NCI-H1694 (cell line): ENCODE results near the gene PKNOX2.
A peak's percentile ranks its signal among the peaks of the same experiment; 100 is the strongest.

Experiments used
- DNase-seq: peaks from one replicate; lab custom pipeline; 2025; lab: John Stamatoyannopoulos, UW

PKNOX2 gene, protein sequence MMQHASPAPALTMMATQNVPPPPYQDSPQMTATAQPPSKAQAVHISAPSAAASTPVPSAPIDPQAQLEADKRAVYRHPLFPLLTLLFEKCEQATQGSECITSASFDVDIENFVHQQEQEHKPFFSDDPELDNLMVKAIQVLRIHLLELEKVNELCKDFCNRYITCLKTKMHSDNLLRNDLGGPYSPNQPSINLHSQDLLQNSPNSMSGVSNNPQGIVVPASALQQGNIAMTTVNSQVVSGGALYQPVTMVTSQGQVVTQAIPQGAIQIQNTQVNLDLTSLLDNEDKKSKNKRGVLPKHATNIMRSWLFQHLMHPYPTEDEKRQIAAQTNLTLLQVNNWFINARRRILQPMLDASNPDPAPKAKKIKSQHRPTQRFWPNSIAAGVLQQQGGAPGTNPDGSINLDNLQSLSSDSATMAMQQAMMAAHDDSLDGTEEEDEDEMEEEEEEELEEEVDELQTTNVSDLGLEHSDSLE

DNA sequence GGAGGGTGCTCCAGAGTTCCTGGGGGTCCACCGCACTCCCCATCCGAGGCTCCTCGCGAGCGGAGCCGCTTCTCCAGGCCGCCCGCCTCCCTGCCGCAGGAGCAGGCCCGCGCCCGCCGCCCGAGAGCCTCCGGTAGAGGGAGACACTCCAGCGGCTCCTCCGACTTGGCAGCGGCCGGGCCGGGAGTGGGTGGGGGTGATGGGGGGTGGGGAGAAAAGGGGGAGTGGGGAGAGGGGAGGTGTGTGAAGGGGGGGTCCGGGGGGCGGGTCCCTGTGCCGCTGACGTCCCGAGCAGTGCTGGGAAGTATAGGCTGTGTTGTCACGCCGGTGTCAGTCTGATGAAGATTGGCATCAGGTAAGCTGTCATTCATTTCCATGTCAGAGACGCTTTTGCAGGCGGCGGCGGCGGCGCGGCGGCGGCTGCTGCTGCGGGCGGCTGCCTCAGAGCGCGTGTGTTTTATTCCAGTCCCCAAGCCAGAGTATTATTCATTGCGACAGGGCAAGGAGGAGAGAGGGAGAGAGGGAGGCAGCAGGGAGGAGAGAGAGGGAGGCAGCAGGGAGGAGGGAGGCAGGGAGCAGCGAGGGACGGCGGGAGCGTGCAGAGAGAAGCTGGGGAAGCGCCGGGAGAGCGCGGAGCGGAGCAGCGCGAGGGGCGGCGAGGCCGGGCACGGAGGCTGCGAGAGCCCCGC, at the start of gene PKNOX2:
PKNOX2 (plus strand) TSS at position 330 of the 689 bp plus-strand sequence. CDS start 186,555 bp downstream, outside the sequence.
- DNase-seq = peak; percentile 7

DNA sequence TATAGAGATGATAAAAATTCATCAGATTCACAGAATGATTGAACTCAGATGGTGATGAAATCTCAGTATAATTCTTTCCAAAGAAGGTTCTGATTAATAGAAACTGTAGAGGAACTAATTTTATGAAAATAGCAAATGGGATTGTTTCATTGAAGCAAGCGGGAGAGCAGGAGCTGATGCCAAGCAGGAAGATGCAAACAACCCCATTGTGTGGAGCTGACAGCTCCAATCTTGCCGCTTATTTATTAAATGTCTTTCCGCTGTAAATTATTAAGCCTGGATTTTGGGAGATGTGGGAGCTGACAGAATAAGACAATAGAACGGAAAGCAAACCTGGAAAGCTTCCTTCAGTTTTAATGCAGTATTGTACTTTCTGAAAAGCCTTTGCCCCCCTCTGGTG, 47.1 kb upstream of the PKNOX2 start:
- no peak for DNase-seq

DNA sequence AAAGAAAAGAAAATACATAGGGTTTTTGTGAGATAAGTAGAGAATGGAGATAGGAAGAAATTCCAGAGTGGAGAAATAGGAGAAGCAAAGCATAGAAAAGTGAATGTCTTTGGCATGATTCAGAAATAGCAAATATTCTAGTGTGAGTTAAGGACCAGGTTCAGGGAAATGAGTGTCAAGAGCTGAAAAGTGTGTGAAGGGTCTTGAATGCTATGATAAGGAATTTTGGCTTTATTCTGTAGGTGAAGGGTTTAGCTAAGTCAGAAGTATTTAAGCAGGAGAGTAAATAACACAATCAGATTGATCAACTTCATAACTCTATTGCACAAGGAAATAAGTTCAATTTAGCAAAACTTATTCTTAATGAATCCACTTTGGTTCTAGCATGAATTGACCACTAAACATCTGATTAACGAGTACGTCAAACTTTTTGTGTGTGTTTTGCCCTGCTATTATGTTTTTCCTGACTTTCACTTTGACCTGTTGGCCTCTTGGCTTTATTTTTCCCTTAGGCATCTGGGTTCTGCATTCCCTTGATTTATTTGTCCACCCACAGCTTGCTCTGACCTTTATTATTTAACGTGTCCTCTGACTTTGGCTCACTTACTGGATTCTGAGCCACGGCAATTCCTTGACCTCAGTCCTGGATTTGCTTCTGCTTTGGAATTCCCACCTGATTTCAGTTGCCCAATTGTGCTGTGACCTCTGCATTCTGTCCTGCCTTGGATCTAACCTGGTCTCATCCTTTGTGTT, 41.2 kb upstream of the PKNOX2 start:
- no peak for DNase-seq

DNA sequence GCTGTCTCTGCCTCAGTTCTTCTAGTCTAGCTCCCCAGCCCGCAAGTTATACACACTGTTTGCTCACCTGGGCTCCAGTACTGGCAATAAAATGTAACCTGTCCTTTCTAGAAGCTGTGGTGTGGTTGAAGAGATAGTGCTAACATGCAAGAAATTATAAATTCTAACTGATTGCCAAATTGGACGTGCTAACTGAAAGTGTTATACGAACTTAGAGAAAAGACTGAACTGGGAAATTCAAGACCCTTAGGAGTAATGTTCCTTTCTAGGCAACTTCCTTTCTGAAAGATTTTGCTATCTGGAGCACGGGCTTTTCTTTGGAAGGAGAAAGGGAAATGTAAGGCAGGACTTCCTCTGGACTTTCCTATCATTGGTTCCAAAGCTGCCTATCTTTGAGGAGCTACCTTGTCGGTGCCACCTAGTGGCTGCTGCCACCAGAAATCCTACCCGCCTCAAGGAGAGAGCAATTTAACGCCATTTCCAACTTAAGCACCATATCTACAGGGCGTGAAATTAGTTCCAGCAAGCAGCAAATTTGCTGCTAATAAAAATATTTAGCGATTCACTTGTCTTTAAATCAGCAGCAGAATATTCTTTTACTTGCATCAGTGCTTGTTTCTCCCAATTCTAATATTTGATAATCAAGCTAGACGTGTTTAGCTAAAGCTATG, 40.5 kb upstream of the PKNOX2 start:
- no peak for DNase-seq

DNA sequence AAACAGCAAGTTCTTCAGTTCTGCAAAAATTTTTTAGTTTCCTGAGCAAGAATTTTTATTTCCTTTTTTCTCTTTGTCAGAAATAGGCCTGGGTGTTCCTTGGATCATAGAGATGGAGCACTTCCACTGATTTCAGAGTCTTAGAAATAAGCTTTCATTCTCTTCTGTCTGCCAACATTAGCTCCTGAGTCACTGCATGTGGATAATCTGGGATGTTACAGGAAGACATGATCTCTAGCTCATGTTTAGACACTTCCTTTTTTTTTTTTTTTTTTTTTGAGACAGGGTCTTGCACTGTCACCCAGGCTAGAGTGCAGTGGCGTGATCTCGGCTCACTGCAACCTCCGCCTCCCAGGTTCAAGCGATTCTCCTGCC, 39.9 kb upstream of the PKNOX2 start:
- no peak for DNase-seq

DNA sequence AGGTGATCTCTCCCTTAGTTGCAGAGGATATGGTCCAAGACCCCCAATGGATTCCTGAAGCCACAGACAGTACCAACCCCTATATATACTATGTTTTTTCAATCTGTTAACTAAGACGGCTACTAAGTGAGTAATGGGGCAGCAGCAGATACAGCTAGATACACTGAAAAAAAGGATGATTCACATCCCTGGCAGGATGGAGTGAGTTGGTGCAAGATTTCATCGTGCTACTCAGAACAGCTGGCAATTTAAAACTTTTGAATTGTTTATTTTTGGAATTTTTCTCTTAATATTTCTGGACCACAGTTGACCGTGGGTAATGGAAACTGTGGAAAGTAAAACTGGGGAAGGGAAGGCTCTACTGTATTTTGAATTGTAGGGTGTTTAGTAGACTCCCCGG, 36.1 kb upstream of the PKNOX2 start:
- no peak for DNase-seq

DNA sequence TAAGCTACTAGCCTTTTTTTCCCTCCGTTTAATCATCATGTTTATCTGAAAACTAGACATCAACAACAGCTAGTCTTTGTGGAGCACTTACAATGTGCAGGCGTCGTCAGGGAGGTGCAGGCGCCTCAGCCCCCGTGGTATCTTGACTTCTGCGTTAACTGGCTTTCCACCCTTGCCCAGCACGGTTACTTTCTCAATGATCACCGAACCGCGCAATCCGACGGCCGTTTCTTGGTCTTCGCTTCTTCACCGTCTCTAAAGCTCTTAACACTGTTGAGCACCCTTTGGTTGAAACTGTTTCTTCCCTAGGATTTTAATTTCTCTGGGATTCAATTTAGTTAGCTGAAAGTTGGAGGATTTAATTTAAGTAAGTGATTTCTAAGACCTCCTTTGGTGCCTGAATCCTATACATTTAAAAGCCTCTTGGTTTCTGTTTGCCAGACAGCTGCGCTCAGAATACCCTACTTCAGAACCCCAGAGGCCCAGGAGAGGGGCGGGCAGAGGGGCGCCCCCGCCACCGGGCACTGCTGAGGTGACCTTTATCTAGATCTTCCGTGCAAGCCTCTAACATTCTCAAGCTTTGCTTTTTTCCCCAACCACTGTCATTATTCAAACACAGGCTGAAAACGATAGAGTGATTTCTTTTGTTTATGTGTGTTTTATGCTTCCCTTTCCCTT, 35.1 kb upstream of the PKNOX2 start:
- DNase-seq = no peak

DNA sequence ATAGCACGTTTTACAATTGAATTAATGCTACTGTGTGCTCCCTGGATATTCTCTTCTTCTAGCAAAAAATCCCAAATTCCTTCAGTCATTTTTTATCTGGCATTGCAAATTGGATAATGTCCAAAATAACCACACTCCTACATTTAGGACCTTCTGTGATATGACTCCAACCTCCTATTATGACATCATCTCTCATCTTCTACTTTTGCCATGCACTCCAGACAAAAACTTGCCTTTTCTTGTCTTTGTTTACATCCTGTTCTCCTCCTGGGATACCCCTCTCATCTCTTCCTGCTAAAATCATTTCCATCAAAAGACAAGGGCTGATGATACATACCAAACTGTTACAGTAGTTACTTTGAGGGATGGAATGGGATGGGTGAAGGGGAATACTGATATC, 32.5 kb upstream of the PKNOX2 start:
- no peak for DNase-seq

DNA sequence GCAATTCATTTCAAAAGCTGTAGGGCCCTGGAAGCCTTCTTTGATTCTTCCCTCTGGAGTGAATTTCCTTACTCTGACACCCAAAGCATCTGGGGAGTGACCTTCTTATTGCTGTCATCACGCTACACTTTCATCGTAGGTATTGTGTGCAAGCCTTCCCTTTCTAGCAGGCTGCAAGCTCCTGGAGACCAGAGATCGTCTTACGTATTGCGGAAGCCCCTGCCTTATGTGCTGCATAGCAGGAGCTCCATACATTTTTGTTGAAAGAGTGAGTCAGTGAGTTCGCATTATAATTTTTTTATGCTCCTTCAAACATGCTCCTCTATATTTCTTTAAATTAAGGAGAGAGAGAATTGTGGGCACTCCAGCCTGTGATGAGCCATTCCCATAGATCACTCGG, 32.0 kb upstream of the PKNOX2 start:
- DNase-seq = no peak

DNA sequence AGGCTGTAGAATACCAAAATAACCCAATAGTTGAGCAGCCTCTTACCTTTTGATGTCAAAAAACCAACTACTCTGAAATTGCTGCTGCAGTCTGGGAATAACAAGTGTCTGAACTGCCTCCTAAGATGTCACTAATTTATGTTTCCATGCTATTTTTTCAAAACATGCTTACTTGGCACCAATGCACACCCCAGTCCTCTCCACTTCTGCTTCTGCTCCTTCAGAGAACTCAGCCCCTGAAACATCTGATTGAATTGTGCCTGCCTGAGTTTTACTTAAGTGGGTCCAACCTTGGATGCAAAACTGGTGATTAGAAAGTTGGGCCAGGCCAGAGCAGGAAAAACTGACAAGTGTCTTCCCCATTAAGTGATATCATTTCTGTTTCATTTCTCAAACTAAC, 28.6 kb upstream of the PKNOX2 start:
- DNase-seq = no peak

DNA sequence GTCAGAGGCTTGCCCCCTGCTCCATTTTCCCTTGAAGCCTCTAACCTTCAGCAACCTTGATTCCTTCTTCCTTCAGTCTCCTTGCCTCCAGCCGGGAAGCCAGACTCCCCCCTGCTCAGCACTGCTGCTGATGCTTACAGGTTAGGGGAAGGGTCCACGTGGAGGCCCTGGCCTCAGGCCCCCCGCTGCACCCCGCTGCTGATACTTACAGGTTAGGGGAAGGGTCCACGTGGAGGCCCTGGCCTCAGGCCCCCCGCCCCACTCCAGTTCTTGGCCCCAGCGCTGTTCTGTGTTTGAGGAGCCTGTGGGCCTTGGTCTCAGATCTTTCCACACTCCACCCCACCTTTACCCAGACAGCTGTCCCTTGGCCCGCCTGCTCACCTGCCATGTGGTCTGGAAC, 25.6 kb upstream of the PKNOX2 start:
- no peak for DNase-seq

DNA sequence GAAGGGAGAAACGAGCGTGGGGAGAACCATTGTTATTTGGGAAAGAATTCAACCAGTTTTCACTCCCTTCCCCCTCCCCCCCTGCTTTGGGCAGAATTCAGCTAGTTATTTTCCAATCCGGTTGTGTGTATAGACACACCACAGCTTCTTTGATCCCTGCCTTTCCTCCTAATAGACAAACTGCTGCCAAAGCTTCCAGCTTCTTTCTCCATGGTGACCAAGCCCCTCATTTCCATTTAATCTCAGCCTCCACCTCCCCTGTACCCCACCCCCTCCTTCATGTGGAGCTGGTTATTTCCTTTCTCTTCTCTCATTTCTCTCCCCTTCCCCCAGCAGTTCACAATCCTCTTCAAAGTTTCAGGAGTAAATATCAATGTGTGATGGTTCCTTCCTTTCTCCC, 24.8 kb upstream of the PKNOX2 start:
- DNase-seq = no peak

DNA sequence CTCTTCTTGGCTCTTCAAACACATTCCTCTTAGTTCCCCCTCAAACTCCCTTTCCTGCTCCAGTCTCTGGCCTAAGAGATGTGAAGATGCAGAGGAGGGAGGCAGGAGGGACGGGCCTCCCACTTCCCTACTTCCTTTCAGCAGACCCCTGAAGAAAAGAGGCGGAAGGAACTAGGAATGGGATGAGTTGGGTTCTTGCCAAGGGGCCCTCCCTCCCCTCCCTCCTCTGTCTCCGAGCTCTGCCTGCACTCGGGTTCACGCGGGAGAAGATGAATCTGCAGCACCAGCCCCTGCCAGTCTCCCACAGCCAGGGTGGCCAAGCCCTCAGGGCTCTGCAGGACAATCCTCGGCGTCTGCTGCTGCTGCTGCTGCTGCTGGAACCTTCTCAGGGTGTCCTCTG, 24.3 kb upstream of the PKNOX2 start:
- no peak for DNase-seq

DNA sequence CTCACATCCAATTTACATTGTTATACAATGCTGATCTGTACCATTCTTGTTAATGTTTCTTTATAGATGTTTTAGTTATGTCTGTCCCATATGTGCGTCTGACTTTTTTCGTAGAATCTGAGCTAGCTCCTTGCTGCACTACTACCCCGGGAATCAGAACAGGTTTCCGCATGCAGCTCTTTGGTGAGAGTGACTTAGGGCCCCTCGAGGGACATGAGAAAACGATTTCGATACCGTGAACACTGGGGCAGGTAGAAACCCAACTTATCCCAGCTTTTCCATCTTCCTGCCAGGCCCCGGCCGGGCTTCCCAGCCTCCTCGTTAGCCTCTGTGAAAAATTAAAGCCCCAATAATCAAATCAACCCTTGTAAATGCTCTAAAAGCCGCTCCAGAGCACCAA, 23.4 kb upstream of the PKNOX2 start:
- no peak for DNase-seq

DNA sequence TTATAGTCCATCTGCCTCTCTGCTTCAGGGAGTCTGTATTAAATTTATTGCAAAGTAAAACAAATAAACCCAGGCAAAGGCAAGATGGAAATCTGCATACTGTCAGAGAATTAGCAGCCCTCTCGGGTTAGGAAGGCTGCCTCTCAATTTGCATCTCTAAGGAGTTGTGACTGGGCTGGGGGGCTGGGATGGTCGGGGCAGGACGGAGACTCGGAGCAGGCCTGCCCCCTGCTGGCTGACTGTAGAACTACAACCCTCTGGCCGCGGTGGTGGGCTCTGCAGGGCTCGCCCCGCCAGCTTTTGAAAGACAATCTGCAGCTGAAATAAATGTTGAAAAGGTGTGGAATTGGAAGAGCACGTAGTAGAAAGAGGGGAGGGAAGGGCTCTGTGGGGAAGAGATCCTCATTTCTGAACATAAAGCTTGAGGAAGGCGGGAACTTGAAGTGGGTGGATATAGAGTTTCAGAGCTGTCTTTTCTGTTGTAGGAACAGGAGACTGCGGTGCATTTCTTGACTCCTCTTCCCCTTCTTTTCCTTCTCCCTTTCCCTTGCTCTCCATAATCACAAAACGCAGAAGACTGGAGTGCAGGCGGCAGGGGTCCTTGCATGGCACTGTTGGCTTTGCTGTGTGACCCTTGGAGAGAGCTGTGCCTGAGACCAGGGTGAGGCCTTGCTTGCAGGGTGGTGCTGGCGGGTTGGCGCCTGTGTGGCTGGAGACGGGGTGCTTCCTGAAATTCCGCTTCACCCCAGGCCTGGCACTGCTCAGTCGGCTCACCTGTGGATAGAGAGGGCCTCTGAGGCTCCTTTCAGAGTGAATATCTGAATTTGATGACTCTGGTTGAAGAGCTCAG, 22.6 kb upstream of the PKNOX2 start:
- DNase-seq = no peak

DNA sequence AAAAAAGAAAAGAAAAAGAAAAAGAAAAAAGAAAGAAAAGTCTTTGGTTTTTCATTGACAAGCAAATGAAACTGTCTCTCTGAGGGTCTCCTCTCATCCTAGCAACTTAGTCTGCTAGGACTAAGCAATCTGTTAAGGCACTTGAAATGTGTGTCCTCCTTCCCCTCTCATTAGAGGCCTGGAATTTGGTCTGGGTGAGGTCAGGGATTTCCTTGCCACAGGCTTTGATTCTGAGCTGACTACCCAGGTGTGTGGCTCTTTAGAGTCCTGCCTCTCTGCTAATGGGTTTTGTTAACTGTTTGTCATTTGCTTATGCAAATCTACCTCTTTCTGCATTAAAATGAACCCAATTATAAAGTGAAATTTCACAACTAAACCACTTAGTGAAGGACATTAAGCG, 18.3 kb upstream of the PKNOX2 start:
- DNase-seq = no peak

DNA sequence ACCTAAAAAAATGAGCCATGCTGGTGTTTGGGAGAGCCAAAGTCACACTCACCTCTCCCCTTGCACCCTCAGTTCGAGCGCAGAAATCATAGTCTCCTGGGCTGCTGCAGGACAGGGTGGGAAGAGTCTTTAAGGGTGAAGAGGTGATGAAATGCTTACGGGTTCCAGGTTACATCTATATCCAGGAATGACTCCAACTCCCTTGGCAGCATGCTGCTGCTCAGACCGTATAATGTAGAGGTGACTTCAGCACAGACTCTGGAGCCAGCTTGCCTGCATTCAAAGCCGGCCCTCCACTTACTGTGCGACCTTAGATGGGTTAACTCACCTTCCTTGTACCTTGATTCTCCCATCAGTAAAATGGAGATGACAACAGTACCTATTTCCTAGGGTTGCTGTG, 17.3 kb upstream of the PKNOX2 start:
- DNase-seq = no peak

DNA sequence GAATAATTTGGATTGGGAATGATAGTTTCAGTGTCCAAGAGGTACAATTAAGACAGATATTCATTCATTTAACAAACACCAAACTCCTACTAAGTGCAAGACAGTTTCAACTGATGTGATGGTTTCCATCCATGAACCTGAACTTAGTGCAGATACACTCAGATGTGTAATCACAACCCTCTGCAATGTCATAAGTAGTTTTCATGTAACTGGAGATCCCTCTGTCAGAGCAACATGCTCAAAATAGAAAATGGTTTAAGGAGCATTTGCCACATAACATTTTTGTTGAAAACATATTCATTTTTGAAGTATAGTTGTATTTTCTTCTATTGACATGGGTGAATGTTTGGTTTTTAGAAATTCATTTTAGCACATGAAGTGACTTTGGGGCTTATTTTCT, 16.5 kb upstream of the PKNOX2 start:
- DNase-seq = no peak

DNA sequence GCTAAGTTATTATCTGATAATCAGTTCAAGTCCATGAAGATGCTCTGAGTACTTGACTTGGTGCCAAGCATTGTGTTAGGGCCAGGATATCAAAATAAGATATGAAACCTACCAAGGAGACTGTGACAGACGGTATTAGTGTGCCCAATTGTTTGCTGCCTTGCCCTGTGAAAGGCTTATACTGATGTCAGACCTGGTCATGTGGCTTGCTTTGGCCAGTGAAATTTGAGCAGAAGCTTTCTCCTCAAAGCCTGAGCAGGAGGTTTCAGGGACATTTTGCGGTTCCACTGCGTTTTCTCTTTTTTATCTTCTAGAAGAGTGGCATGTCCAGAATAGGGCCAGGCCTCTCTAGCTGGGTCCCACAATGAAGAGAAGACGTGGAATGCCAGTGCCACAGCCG, 15.8 kb upstream of the PKNOX2 start:
- DNase-seq = no peak

DNA sequence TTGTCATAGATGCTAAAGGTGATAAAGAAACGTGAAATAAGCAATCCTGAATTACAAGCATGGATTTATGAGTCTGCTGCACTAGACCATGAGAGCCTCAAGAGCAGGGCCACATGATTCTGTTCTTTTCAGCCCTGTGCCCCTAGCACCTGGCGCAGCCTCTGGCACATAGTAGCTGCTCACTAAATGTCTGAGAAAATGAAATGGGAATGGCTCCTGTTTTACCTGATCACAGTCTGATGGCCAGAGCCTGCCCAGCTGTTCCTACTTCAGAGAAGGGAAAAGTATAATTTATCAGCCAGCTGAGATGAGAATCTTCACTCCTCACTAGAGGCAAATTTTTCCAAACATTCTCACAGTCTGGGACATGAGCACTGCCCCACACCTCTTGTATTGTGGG, 10.7 kb upstream of the PKNOX2 start:
- DNase-seq = no peak
